HG02981 (cell line): ENCODE measurements around the gene SAMD15.
"Not testable (repeated sequence)": the region's sequence is repeated elsewhere in the genome, so short reads cannot be mapped to it uniquely, and the experiment has no call there.

Experiments used
- ATAC-seq: cut with Tn5 transposase; IDR thresholded peaks from one replicate; pipeline ENCODE4 v1.9.1; 2021; ENCODE audit warnings: mild to moderate bottlenecking, moderate library complexity; ENCODE audit not compliant: unreplicated experiment

The SAMD15 gene

GRCh38 chr14:77375164-77375950, 1.8 kb upstream of the SAMD15 start:
- ATAC-seq: no peak

- ATAC-seq: peak; percentile 2
Measured at GRCh38 chr14:77375973-77376770, 1.0 kb upstream of the SAMD15 start.

GRCh38 chr14:77377502-77377844, 294 bp downstream of the SAMD15 start:
- no peak for ATAC-seq

GRCh38 chr14:77378701-77379100, 1.5 kb downstream of the SAMD15 start:
- ATAC-seq: no peak

DNA sequence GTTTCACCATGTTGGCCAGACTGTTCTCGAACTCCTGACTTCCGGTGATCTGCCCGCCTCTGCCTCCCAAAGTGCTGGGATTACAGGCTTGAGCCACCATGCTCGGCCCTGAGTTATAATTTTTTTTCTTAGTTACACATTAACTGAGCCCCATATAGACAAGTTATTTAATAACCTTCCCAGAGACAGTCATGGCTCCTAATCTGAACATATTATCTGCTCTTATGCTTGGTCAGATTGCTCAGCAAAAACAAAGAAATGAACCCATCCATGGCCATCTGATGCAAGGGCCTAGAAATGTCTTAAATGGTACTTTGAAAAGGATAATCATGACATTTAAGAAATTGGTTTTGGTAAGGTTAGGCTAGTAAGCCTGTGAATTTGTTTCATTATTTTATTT, 13.0 kb downstream of the SAMD15 start:
- no peak for ATAC-seq

DNA sequence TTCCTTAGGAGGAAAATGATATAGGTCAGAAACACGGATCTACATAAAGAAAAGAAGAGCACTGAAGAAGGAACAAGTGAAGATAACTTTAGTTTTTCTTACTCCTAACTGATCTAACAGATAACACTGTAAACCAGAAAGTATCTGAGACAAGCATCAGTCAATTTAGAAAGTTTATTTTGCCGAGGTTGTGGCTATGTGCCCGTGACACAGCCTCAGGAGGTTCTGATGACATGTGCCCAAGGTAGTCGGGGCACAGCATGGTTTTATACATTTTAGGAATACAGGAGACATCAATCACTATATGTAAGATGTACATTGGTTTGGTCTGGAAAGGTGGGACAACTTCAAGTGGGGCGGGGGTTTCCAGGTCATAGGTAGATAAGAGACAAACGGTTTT, 23.0 kb downstream of the SAMD15 start:
- no peak for ATAC-seq

- no peak for ATAC-seq
Measured at GRCh38 chr14:77403768-77404167, 26.6 kb downstream of the SAMD15 start.

GRCh38 chr14:77406086-77406485, 28.9 kb downstream of the SAMD15 start:
- no peak for ATAC-seq

DNA sequence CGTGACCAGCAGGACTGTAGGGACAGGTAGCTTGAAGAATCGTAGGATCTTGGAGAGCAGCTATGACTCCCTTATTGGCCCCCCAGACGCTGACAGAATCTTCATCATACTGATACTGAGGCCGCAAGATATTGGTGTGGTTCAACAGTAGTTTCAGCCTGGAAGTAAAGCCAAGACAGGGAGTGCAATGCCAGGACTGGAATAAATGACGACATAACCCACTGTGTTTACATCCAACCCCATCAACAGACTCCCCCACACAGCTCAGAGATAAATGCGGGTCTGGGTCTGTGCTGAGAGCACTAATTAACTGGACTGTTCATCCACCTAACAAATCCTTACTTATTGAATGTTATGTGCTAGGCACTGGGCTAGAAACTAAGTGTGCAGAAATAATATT, 29.5 kb downstream of the SAMD15 start:
- ATAC-seq: no peak

GRCh38 chr14:77407158-77407557, 30.0 kb downstream of the SAMD15 start:
- no peak for ATAC-seq

GRCh38 chr14:77409131-77409533, 32.0 kb downstream of the SAMD15 start:
- no peak for ATAC-seq

DNA sequence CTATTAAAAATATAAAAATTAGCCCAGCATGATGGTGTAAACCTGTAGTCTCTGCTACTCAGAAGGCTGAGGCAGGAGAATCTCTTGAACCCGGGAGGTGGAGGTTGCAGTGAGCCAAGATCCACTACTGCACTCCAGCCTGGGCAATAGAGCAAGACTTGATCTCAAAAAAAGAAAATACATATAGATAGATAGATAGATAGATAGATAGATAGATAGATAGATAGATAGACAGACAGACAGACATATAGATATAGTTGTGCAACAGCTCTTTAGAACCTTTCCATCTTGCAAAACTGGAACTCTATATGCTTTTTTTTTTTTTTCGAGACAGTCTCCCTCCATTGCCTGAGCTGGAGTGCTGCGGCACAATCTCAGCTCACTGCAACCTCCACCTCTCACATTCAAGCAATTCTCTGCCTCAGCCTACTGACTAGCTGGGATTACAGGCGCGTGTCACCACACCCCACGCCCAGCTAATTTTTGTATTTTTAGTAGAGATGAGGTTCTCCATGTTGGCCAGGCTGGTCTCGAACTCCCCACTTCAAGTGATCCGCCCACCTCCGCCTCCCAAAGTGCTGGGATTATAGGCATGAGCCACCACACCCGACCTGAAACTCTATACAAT, 38.3 kb downstream of the SAMD15 start:
- ATAC-seq: not testable (repeated sequence)

DNA sequence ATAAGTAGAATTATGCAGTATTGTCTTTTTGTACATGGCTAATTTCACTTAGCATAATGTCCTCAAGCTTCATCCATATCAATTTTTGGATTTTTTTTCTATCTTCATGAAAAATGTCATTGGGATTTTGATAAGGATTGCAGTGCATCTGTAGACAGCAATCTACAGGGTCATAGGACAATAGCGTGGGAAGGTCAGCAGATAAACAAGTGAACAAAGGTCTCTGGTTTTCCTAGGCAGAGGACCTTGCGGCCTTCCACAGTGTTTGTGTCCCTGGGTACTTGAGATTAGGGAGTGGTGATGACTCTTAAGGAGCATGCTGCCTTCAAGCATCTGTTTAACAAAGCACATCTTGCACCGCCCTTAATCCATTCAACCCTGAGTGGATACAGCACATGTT, 38.9 kb downstream of the SAMD15 start:
- not testable (repeated sequence) for ATAC-seq

GRCh38 chr14:77416836-77417235, 39.7 kb downstream of the SAMD15 start:
- no peak for ATAC-seq

DNA sequence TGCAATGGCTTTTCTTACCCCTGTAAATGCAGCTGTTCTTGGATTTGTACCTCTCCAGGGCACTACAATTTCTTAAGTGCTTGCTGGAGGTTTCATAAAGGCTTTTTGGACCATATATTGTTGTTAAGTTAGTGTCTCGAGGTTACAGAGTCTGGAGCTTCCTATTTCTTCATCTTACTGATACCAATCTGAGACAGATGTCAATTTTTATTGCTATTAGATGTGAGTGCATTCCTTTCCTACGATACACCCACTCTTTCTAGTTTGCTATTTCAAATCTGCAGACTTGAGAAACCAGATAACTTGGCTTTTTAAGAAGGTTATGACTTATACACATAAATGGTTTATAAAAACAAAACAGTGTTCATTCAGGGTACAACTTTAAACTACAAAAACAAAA, 44.0 kb downstream of the SAMD15 start:
- no peak for ATAC-seq

GRCh38 chr14:77423423-77423822, 46.2 kb downstream of the SAMD15 start, which contains the start of gene NOXRED1:
Gene NOXRED1, minus strand, starts transcription at chr14:77423523. Its CDS starts 634 bp downstream, at chr14:77422889.
- ATAC-seq: no peak

DNA sequence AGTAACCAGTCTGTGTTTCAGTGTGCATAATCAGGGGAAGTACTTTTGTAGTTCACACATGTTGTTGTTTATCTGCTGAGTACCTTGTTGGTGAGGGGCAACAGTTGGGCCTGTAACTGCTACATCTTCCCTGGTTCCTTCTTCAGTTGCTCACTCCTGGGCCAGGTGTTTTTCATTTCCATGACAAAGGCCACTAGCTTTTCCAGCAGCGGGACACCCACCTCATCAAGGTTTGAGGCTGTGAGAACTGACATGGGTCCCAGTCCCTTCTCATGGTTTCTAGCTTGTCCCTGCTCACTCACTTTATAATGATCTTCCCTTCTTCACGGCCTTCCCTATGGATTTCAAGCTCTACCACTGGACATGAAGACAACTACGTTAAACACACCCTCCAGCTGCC, 47.7 kb downstream of the SAMD15 start:
- ATAC-seq: no peak

DNA sequence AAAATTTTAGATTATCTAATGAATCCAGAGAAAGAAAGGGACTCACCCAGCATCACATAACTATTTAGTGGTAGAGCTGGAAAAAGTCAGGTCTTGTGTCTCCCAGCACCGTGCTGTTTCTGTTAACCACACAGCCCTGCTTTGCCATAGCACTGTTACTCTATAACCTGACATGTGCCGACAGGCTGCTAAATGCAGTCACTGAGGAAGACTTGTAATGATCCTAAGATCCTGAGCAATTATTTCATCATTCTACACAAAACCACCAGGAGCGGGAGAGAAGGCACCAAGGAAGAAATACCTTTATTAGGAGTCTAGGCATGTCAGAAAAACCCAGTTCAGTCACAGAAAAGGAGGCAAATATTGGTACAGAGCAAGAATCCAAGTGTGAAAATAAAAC, 49.2 kb downstream of the SAMD15 start:
- no peak for ATAC-seq

DNA sequence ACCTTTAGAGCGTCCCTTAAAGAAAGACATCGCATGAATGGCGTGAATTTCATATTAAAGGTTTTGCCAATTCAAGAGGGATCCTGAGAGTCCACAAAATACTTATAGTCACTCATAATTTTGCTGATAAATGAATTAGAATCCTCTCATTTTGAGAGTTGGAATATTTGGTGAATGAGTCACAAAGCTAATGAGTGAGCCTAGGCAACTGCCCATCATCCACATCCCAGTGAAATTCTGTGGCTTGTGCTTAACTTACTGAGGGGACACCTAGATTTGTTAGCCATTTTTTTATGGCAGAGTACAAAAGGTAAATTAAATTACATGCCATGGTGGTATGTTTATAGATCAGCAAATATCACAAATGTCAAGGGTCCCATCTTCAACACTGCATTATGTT, 58.9 kb downstream of the SAMD15 start:
- no peak for ATAC-seq

DNA sequence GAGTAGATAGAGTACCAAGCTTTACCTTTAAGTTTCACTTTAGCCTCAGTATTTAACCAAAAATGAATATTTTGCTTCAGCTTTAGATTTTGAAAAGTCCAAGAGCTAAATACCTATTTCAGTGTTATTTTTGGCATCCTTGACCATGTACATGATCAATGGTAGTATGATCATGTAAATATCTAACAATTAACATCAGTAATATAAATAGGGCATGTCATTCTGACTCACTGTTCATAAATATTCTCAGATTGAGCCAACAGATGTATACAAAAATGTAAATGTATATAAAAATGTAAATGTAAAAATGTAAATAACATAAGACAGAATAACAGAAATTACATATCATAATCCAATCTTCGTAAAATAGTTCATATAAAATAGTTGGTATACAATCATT, 61.4 kb downstream of the SAMD15 start:
- no peak for ATAC-seq

GRCh38 chr14:77439861-77440260, 62.7 kb downstream of the SAMD15 start:
- no peak for ATAC-seq
